GM19467 (cell line): Measurements from ENCODE around the gene ANKH.

Source experiments
- ATAC-seq: cut with Tn5 transposase; IDR thresholded peaks from one replicate; pipeline ENCODE4 v1.9.1; 2021; ENCODE audit warnings: mild to moderate bottlenecking, moderate library complexity; ENCODE audit not compliant: unreplicated experiment

ANKH gene

DNA sequence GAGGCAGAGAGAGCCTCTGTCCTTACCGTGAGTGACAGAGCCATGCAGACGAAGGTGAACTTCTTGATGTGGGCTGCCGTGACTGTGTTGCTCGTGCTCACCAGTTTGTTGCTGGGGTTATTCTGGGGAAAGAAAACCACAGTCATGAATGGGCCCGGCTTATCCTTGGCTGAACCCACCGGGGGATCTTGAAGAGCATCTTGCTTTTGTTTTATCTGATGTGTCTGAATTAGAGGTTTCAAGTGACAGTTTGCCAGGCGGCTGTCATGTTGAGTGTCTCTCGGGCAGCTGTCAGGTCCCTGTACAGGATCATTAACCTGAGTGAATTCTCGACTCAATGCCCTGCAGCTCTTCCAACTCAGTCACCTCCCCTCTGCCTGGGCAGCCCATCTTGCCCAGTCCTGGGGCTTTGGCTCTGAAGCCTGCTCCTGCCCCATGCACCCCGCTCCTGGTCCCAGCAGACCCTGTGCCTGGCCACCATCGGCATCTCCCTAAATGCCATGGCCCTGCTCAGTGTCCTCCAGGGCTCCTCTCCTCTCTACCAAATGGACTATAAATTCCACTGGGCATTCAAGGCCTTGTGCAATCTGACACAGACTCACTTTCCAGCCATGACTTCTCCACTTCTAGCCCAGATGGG is 129.7 kb downstream of the ANKH start:
- ATAC-seq, result no peak

DNA sequence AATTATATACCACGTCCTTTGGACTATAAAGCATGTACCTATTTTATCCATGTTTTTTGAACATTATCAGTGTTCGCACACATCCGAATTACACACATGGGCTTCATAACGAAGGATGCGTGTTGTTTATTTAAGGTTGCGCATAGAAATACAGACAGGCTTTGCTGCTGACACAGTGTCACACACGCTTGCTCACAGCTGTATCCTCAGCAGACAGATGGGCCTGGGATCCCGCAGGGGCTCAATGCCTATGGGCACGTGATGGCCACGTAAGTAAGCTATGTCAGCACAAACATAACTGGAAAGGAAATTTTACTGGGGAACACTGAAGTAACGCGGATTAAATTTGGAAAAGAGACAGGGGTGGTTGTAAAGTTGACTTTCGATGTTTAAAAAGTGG is 130.4 kb downstream of the ANKH start:
- ATAC-seq, result no peak

DNA sequence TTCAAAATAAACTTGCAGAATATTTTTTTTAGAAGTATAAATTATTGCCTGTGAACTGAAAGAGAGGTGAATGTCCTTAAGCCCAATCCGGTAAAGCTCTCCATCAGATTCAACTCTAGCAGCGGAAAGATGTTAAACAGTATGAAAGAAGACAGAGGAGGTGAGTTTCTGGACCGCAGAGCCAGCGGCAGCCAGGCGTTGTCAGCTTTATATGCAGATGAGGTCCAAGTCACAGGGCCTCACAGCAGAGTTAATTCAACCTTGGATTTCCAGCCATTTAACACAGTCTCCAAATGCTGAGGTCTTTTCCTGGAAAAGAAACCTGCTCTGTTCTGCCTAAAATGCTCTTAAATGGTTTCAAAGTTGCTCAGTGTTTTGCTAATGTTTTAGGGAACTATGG is 131.6 kb downstream of the ANKH start:
- ATAC-seq, result no peak

DNA sequence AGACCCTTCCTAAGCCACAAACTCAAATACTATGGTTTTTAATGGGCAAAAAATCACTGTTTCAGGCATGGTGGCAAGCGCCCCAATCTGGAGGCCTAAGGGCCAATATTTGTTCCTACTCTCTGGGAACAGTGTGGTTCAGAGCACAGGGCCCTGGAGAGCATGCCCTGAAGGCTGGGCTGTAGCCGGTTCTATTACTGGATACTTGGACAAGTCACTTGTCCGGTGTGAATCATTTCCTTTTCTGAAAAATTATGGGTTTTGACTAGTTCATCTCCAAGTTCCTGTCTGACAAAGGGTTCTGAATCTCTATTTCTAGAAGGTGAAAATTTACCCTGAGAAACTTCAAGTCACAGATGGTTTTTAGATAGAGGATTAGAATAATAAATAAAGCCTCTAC is 132.0 kb downstream of the ANKH start:
- no peak for ATAC-seq

DNA sequence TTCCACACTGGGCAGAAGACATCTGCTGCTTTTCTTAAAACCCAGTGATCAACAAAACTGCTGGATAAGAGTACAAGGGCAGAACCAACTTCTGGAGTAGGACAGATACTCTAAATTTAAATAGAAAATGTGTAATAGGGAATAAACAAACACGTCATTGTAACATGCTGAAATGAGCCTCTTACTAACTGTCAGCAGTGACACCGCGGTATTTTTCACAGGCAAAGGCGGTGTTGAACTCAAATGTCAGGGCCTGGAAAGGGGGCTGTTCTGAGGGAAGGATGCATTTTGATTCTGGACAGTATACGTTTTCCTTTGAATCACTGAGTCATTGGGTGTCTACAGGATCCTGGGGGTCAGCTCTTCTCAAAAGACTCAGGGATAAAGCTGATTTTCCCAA is 133.5 kb downstream of the ANKH start:
- ATAC-seq, result no peak

DNA sequence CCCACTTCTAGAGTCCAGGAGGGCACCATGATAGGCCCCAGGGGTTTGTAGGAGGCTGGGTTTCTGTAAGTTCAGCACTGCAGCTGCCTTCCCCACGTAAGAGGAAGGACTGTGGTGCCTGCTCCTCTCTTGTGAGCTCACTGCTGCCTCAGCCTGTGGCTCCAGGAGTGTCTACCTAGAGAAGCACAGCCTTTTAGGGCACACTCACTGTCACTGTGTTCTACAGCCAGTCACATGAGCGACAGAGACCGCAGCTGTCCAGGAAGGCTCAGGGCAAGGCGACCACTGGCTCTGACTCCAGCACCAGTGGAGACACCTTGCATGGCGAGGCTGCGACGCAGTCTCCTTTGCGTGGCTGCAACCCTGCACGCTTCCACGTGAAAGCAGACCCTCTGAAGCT is 134.3 kb downstream of the ANKH start:
- no peak for ATAC-seq

DNA sequence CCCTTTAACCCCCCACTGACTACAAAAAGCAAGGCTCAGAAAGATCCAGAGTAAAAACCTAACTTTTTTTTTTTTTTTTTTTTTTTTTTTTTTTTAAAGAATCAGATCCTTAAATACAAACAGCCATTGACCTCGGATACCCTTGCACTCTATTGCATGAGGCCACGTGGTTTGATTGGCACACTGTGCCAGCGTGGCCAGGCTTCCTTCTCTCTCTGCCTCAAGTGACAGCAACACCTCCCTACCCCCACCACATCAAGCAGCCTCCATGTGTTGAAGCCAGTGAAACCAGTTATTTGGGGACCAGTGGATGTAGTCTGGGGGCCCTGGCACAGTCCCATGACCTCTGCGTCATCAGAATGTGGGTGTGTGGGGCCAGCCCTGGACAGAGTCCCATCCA is 135.6 kb downstream of the ANKH start:
- ATAC-seq, result no peak

DNA sequence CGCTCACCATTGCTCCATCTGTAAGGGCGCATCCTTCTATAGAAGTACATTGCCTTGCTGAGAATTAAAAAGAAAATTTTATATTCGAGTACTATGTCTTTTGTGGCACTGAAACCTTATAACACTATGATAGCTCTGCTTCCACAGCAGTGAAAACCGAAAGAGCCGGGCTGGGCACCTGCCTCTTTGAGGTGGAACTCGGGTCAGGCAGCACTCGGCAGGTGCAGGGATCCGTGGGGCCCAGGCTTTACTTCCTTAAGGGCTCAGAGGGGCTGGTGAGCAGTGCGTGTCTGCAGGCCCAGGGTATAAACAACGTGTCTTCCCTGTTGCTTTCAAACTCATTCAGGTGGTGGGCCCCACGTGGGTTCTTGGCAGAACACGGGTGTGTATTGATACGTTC is 137.2 kb downstream of the ANKH start:
- ATAC-seq, result no peak

DNA sequence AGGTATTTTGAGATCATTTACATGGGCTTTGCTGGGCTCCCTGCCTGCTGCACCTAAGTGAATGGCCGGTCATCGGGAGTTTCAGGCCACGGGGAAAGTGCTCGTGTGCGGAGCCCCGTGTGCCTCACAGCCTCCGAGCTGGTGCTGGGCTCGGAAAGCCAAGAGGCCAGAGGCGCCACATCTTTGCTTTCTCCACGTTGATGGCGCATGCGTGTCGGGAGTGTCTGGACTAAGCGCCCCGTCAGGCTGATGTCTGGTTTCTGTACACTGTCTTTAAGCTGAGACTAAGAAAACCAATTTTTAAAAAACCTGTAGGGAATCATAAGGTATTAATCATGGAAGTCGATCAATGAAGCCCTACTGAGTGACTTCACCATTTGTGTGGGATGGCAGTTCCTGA is 137.9 kb downstream of the ANKH start:
- ATAC-seq, result no peak

DNA sequence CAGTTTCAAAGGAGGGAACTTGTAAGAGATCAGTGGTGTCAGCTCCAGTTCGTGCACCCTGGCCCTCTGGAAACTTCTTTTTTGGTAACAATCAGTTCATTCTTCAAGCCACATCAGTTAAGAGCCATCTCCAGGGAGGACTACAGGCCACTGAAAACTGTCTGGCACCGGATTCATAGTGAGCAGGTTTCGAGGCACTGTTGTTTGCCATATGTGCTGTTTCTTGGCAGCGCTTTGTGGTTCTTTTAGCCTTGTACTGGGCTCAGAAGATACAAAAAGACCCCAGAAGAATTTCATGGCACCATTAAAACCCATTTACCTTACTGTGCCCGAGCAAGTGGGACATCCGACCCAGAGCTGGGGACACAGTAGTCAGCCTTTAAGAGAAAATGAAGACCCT is 138.6 kb downstream of the ANKH start:
- no peak for ATAC-seq

DNA sequence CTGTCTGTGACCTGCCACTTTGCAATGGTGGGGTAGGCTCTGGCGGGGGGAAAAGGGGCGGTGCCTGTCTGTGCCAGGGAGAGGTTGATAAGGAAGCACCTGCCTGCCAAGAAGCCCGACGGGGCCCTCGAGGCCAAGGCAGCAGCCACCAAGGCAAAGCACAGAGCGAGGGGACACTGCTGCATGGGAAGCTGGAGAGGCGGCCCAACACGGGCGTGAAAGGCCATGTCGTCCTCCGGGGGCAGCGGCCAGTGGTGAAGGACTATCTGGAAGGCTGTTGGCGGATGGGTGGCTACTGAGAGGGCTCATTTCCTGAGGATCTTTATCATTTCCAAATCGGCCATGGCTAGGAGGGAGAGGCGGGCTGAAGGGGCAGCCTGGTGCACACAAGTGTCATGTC is 140.7 kb downstream of the ANKH start:
- ATAC-seq, result no peak

DNA sequence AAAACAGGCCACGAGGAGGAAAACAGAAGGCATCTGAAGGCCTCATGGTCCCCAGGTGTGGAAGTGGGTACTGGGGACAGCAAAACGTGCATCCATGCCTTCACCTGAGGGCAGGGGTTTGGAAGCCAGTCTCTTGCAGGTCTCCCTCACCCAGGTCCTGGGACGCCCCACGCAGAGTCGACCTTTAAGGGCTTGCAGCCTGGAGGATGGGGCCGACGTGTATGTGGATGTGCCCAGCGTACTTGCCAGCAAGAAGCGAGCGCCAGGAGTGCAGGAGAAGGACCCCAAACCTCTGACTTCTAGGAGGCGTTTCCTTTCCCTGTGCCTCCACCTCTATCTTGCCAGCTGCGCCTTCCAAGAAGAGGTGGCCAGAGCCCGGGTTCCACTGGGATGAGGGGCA is 141.1 kb downstream of the ANKH start:
- ATAC-seq, result no peak

DNA sequence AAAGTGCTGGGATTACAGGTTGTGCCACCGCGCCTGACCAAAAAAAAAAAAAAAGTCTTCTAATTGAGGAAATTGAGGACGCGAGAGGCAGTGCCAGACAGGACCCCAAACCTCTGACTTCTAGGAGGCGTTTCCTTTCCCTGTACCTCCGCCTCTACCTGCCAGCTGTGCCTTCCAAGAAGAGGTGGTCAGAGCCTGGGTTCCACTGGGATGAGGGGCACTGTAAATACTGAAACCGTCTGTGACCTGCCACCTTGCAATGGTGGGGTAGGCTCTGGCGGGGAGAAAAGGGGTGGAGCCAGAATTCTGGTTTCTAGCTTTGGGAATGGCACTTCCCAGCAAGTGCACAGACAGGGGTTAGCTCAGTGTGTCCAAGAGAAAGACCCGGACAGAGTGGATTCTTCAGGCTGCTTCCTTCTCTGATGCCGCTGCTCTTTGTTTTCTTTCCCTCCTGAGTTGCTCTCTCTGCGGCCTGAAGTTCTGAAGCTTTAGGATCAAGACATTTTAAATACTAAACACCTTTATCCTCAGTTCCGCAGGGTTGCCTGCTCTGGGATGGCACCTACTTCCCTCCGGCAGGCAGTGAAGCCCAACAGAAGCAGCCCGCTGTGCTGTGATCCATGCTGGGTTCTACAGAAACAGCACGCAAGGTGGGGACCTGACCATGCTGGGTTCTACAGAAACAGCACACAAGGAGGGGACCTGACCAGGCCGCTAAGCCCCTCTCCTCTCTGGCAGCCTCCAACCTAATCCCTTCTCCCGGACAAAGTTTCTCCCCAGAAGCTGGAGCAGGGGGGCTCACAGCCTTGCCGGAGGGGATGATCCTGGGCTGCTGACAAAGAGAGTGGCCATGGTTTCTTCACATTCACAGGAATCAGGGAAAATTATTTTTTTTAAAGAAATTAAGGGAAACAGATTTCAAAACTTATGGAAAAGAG is 141.9 kb downstream of the ANKH start:
- no peak for ATAC-seq

DNA sequence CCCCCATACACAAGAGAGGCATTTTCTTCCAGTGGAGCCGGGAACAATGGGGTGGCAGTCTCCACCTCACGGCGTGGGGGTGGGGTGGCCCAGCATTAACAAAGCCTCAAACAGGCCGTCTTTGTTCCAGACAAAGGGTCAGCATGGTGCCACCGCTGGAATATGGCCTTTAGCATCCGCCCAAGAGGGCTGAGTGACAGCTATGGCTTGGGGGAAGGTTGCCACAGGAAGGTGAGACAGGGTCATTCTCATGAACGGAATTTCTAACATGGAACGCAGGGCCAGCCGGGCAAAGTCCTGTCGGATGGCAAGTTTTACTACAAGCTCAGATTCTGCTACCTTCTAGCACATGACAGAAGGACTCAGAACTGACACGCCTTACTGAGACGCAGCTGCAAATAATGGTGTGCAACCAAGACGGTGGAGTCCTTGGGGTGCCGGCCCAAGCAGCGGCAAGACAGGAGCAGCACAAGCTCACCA is 143.1 kb downstream of the ANKH start:
- ATAC-seq, result no peak

DNA sequence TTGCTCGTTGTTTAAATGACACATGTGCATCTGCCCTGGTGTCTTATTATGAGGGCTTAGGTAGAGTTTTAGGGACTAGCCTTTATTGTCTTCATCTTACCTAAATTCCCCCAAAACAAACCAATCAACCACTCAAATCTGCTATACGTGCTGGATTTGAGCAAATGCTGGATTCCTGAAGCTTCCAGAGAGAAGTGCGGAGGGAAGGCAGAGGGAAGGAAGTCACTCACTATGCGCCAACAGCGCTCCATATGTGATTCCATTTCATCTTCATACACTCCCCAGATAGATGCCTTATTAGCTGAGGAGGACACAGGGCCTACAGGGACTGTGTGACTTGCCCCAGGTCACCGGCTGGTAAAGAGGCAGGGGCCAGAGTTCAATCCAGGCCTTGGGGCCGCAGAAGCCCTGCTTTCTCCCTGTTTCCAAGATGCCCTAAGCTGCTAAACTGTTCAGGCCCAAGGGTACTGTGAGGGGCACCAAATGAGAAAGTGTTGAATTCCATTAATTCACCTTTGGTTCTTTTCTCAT is 143.6 kb downstream of the ANKH start:
- ATAC-seq, result no peak

DNA sequence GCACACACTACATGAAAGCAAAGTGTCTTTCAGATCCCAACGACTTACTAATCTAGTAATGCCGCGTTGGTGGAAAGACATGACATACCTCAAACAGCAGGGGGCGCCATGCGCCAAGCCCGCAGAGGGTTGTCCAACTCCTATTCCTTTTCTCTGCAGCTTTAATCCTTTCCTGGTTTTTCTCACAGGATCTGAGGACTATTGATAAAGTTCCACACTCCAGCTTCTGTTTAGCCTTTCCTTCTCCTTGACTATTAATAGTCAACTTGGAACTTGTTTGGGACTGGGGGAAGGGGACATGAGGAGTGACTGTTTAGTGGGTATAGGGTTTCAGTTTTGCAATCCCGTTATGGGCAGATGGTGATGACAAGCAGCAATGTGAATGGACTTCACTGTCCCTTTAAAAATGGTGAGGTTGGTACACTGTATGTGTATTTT is 144.1 kb downstream of the ANKH start:
- ATAC-seq, result peak; percentile 50

DNA sequence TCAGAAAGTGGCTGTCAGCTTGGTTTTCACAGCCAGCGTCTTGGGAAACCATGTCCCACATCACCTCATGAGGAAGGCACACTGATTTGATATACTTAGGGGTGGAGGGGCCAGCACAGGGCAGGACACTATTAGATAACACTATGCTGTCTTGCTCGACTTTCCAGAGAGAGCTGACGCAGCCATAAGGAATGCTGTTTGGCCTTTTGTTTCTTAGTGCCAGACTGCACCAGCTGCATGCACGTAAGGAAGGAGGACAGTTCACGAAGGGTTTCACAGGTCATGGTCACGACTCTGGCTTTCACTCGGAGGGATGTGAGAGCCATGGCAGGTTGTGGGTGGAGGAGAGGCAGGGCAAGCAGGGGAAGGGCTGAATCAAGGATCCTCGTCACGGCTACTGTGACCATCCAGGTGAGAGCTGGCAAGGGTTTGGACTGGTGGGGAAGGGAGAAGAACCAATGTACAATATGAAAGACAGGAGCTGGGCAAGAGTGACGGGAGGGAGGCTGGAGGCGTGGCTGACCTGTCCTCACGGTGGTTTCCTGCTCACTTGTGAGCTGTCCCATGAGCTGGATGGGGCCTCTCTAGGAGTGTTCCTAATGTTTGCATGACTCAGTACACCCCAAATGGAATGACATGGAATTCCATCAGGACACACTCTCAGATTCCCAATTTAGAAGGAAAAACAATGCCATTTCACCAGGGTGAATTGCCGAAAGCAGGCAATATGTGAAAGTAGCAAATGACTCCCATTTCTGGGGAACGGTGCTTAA is 145.3 kb downstream of the ANKH start:
- ATAC-seq, result no peak

DNA sequence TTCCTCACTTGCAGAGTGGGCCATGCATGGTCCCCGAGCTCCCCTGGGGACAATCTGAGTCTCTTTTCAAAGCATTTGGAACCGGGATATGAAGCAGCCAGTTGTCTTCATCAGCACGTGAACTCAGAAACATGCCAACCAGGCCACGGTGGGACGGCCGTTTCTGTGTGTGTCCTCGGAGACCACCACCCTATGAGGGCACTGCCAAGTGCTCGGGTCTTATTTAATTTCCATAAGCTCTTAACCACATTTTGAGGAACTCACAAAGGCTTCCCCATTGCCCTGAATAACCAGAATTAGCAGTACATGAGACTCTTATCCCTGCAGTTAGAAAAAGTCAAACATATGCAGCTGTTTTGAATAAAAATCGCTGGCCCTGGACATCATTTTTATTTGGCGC is 146.9 kb downstream of the ANKH start:
- ATAC-seq, result no peak

DNA sequence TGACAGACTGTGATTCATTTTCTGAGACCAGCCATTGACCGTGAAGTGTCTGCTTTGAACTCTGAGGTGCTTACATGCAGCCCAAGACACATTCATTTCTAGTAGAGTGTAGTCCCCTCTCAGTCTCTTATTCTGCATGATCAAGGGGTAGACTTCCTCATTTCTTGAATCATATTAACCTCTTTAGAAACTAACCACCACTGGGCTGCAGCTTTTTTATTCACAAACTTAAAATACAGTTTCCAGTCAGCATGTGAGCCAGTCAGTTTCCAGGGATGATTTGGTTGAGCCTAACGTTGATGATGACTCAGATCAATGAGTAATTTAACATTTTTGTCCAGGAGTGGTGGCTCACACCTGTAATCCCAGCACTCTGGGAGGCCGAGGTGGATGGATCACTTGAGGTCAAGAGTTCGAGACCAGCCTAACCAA is 147.9 kb downstream of the ANKH start:
- ATAC-seq, result no peak

DNA sequence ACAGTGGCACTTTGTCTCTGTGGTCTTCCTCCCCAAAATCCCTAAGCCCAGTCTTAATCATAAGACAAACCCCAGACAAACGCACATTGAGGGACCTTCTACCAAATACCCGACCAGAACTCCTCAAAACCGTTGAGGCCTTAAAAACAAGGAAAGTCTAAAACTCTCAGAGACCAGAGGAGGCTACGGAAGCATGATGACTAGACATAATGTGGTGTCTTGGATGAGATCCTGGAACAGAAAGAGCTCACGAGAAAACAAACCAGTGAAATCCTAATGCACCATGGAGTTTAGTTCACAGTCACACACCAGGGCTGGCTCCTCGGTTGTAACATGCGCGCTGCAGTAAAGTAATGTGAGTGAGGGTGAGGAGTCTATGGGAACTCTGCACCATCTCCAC is 148.7 kb downstream of the ANKH start:
- no peak for ATAC-seq

DNA sequence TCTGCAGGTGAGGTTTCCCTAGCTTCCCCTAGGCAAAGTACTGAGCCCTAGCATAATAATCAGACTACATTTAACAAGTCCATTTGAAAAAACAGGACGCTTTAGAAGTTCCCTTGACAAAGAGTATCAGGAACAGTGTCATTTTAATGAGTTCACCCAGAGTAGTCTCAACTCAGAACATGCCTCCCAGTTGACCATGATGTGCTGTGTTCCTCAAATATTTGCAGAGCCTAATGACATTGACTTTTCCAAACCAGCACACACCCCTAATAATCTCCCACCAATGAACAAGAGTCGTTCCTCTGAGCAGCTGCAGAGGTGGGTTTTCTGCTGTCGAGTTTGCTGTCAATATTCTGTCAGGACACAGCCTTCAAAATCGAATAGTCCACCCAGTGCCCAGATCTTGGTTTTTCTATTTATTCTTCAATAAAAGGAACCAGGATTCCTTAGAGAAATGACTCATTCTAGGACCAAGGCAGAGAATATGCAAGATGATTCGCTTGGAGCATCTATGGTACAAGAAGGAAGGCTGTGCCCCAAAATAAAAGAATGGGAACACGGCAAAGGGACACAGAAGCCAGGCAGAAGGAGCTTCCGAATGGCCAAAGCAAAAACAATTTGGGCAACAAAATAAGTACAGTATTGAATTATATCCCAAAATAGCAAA is 149.5 kb downstream of the ANKH start:
- ATAC-seq, result no peak
